K562 (cell line): ENCODE results near the gene RPLP2. TPM values are rescaled to one million over a fixed set of nuclear protein-coding genes. Genes with fewer than 3 reads are reported as not detected.

Experiments
- ATAC-seq: fragments of 200-7000 bp; cut with Tn5 transposase; 3 replicates; pipeline ENCODE4 v1.9.1; 2020; ENCODE audit warnings: moderate library complexity
- BruUV-seq: library from RNA; stranded (reverse); fragments of 400-500 nt; replicated peaks from 2 replicates; lab custom pipeline; 2021; lab: Mats Ljungman, UMichigan
- CTCF ChIA-PET: fragments of 300-600 bp; formaldehyde crosslinking; extraction: SDS; loops from one replicate; lab custom pipeline; 2021; ENCODE audit warnings: low intra/inter-chr PET ratio; lab: Yijun Ruan, JAX
- POLR2A ChIA-PET: fragments of 300-600, 350-650 bp; sonication (Branson Sonifier 250); formaldehyde crosslinking; extraction: SDS; loops from one replicate; lab custom pipeline; 2021; ENCODE audit warnings: antibody characterized with exemption, inconsistent platforms; lab: Yijun Ruan, JAX
- DNase-seq, 4 experiments: peaks; one replicate each; pipeline versions ENCODE4 v3.0.0 to v3.0.0-alpha.2; 2011 to 2018; ENCODE audit warnings: low spot score in 3 of 4, mixed read lengths in 3 of 4; ENCODE audit errors: extremely low read depth in 1 of 4
- FAIRE-seq: peaks from 2 replicates; lab custom pipeline; 2011; peaks lifted over from hg19 to GRCh38; lab: Jason Lieb, UNC
- H2AFZ ChIP-seq: 2 replicates; pipeline ENCODE4 v1.6.0; 2011; ENCODE audit warnings: low read depth, low read length, control low read depth, inconsistent platforms
- H3K27ac ChIP-seq: fragments of 200-600 bp; 3 replicates; pipeline ENCODE4 v1.8.0; 2011; ENCODE audit warnings: low read depth, mild to moderate bottlenecking, control low read depth, inconsistent platforms, low read length, moderate library complexity, mixed read lengths; ENCODE audit errors: extremely low read depth
- H3K27me3 ChIP-seq, 2 experiments: fragments of 300-600 bp in 1 of 2; 2 replicates in 1 of 2; 3 replicates in 1 of 2; pipeline versions ENCODE4 v1.6.0 to v1.8.0; 2011; ENCODE audit warnings: inconsistent platforms in 2 of 2, low read length in 2 of 2, mild to moderate bottlenecking in 1 of 2, mixed read lengths in 1 of 2, moderate library complexity in 1 of 2; ENCODE audit not compliant: control insufficient read depth in 2 of 2, insufficient read depth in 2 of 2
- H3K36me3 ChIP-seq: fragments of 300-600 bp; 3 replicates; pipeline ENCODE4 v1.8.0; 2011; ENCODE audit warnings: mild to moderate bottlenecking, low read length, inconsistent platforms; ENCODE audit not compliant: control insufficient read depth, insufficient read depth
- H3K4me1 ChIP-seq, 2 experiments: fragments of 200-600 bp in 1 of 2; replicated peaks in 1 of 2; 2 replicates in 1 of 2; 3 replicates in 1 of 2; pipeline versions ENCODE4 v1.5.1 to v1.8.0; 2011; ENCODE audit warnings: inconsistent platforms in 2 of 2, low read length in 2 of 2, mild to moderate bottlenecking in 1 of 2, mixed read lengths in 1 of 2, moderate library complexity in 1 of 2; ENCODE audit not compliant: control insufficient read depth in 2 of 2, insufficient read depth in 2 of 2
- H3K4me2 ChIP-seq: 2 replicates; pipeline ENCODE4 v1.6.1; 2011; ENCODE audit warnings: low read length, control low read depth, inconsistent platforms, mixed read lengths; ENCODE audit not compliant: insufficient read depth
- H3K4me3 ChIP-seq: fragments of 200-600 bp; sonication (generic), shearing (Covaris generic); 2 replicates; pipeline ENCODE4 v1.5.1; 2016; ENCODE audit warnings: control low read depth, inconsistent platforms
- H3K79me2 ChIP-seq: fragments of 200-600 bp; 3 replicates; pipeline ENCODE4 v1.8.0; 2011; ENCODE audit warnings: low read length, inconsistent platforms; ENCODE audit not compliant: control insufficient read depth, insufficient read depth
- H3K9ac ChIP-seq, 2 experiments: 2 replicates each; pipeline versions ENCODE4 v1.6.0 to v1.6.1; 2011; ENCODE audit warnings: low read depth in 2 of 2, low read length in 2 of 2, control low read depth in 1 of 2, inconsistent platforms in 1 of 2, mild to moderate bottlenecking in 1 of 2, mixed read lengths in 1 of 2; ENCODE audit not compliant: insufficient read depth in 1 of 2
- H3K9me1 ChIP-seq: one replicate; pipeline ENCODE4 v1.6.0; 2011; ENCODE audit warnings: inconsistent platforms, mild to moderate bottlenecking, low read length, moderate library complexity; ENCODE audit not compliant: control insufficient read depth, insufficient read depth
- H3K9me3 ChIP-seq: replicated peaks from 2 replicates; pipeline ENCODE4 v1.5.1; 2011; ENCODE audit warnings: low read depth, low read length, inconsistent platforms; ENCODE audit not compliant: control insufficient read depth, insufficient read depth
- H4K20me1 ChIP-seq: replicated peaks from 2 replicates; pipeline ENCODE4 v1.6.1; 2011; ENCODE audit warnings: low read length, inconsistent platforms, mixed read lengths; ENCODE audit not compliant: control insufficient read depth, insufficient read depth
- CBX5 ChIP-seq: IDR thresholded peaks from 2 replicates; pipeline ENCODE4 v1.6.1; 2014; ENCODE audit warnings: low read depth, borderline replicate concordance
- HOXB6 ChIP-seq: fragments of 250-450 bp; sonication (Bioruptor Pico); IDR thresholded peaks from 2 replicates; pipeline ENCODE4 v1.5.1; 2022; ENCODE audit warnings: mild to moderate bottlenecking, borderline replicate concordance
- HSF4 ChIP-seq: fragments of 250-450 bp; sonication (Bioruptor Pico); IDR thresholded peaks from 2 replicates; pipeline ENCODE4 v2.1.2; 2022; ENCODE audit warnings: mild to moderate bottlenecking, moderate library complexity, borderline replicate concordance
- KLF16 ChIP-seq: IDR thresholded peaks from 2 replicates; pipeline ENCODE4 v1.6.1; 2016; ENCODE audit warnings: antibody characterized with exemption
- NONO ChIP-seq, 2 experiments: fragments of 200-400 bp in 1 of 2; fragments of 450-650 bp in 1 of 2; formaldehyde crosslinking in 1 of 2; IDR thresholded peaks; 2 replicates each; pipeline ENCODE4 v1.6.1; 2017; ENCODE audit warnings: low read depth in 2 of 2, mild to moderate bottlenecking in 2 of 2, moderate library complexity in 2 of 2, low read length in 1 of 2
- NR4A1 ChIP-seq, 2 experiments: fragments of 250-450 bp in 1 of 2; fragments of 450-650 bp in 1 of 2; sonication (Bioruptor Pico) in 1 of 2; IDR thresholded peaks; 2 replicates each; pipeline versions ENCODE4 v1.4.0 to v1.6.1; 2016 to 2020; ENCODE audit warnings: mild to moderate bottlenecking in 2 of 2, missing compliant biosample characterization in 1 of 2, missing genetic modification characterization in 1 of 2, moderate library complexity in 1 of 2
- ZNF140 ChIP-seq: fragments of 250-450 bp; sonication (Bioruptor Pico); IDR thresholded peaks from 2 replicates; pipeline ENCODE4 v1.8.0; 2021; ENCODE audit warnings: moderate library complexity, mild to moderate bottlenecking, inconsistent platforms
- WGBS: fragments of 100-300 bp; shearing (Covaris generic); methylation state at CpG from one replicate; pipeline ENCODE4 v1.1.6; 2016; ENCODE audit warnings: low coverage, mixed read lengths; ENCODE audit not compliant: insufficient coverage; ENCODE audit errors: missing lambda C conversion rate; 5-methylcytosine and 5-hydroxymethylcytosine counted together
- in situ Hi-C: fragments of 300-500 bp; cut with MboI; formaldehyde crosslinking; loops from 4 replicates; pipeline ENCODE4 v1.15.0; 2018; ENCODE audit warnings: inconsistent platforms, mixed read lengths
- intact Hi-C: fragments of 100-400 bp; cut with micrococcal nuclease; formaldehyde crosslinking; loops from 2 replicates; pipeline ENCODE4 v1.14.2; 2022
- polyA plus RNA-seq, 8 experiments: library from polyadenylated mRNA; depleted of rRNA in 4 of 8; stranded (reverse) in 5 of 8; unstranded in 3 of 8; fragments of >200 nt; fragmentation: Nextera tagmentation in 2 of 8; fragmentation: Illumina TruSeq in 1 of 8; extraction: Ambion mirVana in 2 of 8; extraction: Trizol in 1 of 8; gene quantifications; 2 replicates each; pipeline versions ENCODE4 v1.2.1 to v1.2.3, GENCODE V29; 2011 to 2014; ENCODE audit warnings: inconsistent platforms in 1 of 8, missing spikeins in 1 of 8
- total RNA-seq, 7 experiments: library from RNA; depleted of rRNA in 6 of 7; stranded (reverse); fragments of >200 nt in 6 of 7; fragmentation: Illumina TruSeq in 2 of 7; extraction: Trizol in 2 of 7; gene quantifications; 2 replicates each; pipeline versions ENCODE4 v1.2.1 to v1.2.3, GENCODE V29; 2011 to 2021; ENCODE audit warnings: low replicate concordance in 1 of 7
- TF ChIP-seq, protein P1 (sequence below): IDR thresholded peaks from 2 replicates; pipeline ENCODE4 v1.6.1; 2012; ENCODE audit warnings: low read depth, low read length, improper control_type of control experiment, borderline replicate concordance
- TF ChIP-seq, protein P2 (sequence below): sonication (generic); formaldehyde crosslinking; IDR thresholded peaks from 2 replicates; pipeline ENCODE4 v1.8.1; 2022; ENCODE audit warnings: missing genetic modification reagents
- TF ChIP-seq, protein P3 (sequence below): fragments of 450-650 bp; IDR thresholded peaks from 2 replicates; pipeline ENCODE4 v1.6.1; 2016; ENCODE audit warnings: low read depth, mild to moderate bottlenecking, moderate library complexity
- TF ChIP-seq, protein P4 (sequence below): sonication (generic); formaldehyde crosslinking; IDR thresholded peaks from 2 replicates; pipeline ENCODE4 v1.5.0; 2020; ENCODE audit warnings: missing genetic modification reagents

RPLP2 gene
- total and polyA plus RNA-seq, 9 of the 15 experiments (the other 6 are each of a cell fraction or from before 2014, with no cell fraction given), result 528 to 3,807 (median 1,633) TPM

DNA sequence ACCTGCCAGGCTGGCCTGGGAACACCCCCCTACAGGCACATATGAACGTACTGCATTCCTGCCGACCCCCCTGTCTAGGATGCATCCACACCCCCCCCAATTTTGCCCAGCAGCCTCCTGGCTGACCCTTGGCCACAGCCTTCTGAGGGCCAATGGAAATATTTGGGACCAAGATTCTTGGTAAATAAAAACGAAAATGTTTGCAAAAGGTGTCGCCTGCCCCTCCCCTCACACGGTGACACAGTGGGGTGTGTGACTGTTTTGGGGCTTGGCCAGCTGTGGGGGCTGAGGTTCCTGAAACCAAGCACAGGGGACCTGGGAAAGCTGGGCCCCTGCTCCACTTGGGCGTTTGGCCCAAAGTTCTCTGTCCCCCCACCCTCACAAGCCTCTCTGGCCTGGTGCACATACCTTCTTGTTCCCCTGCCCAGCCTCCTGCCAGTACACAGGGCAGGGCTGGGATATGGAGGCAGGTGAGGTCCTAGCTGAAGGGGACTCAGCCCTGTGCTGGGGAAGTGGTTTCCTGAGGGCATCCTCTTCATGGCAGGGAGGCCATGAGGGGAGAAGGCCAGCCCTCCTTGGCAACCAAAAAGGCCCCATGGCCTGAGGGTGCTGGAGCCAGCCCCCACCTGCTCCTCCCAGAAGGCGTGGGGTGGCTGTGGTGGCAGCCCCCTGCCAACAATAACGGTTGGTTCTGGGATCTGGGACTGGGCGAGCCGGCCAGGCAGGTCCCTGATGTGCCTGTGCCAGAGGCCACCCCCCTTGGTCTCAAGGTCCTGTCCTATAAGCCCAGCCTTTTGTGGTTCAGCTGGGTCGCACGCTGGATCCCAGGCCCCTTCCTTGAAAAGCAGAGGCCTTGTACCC, 15.8 kb downstream of the RPLP2 start:
- Histone ChIP-seq H3K4me1 (peaks cover 24 to 93% of the 10 kb centered on the region in 2 experiments), H3K4me2 (no peak overlapping the region), H3K9ac (peak overlapping the region in 1 of 2 experiments; percentile 81; a peak in 2 of 4 replicates), H3K27ac (no peak overlapping the region), H3K27me3 (no peaks in the 10 kb centered on the region), H3K79me2 (peaks cover 16% of the 10 kb centered on the region), H3K4me3 (no peak overlapping the region), H3K9me3 (no peaks in the 10 kb centered on the region), H4K20me1 (peaks cover 8% of the 10 kb centered on the region; the same call in 1 of the 2 replicates), H3K9me1 (peaks cover 3% of the 10 kb centered on the region), H2AFZ (no peak overlapping the region), H3K36me3 (peaks cover 43% of the 10 kb centered on the region; the same call in 1 of the 3 replicates)
- no peak for DNase-seq
- ChIA-PET POLR2A (interaction anchor here (0.6 to 1.9 kb wide), 4 partner anchors 9 to 33 kb away, joined by 3 to 6 read pairs (median 3); no protein-coding TSS in a partner anchor), CTCF (no interaction called here)
- FAIRE-seq, result no peak
- in situ Hi-C loops, result no loop called here
- no peak for ATAC-seq
- intact Hi-C loops, result no loop called here
- no TSS peak for BruUV-seq
- 69% methylated on average over 12 of the region's 12 CpGs for WGBS
- TF ChIP-seq HSF4 (no peak), NR4A1 (CRISPR knock-in tag; IDR thresholded peaks at IDR 0.05) (no peak), NR4A1 (tag; IDR thresholded peaks at IDR 0.05) (no peak), ZNF140 (CRISPR knock-in tag) (no peak), HOXB6 (CRISPR knock-in tag) (no peak), KLF16 (no peak), CBX5 (no peak), NONO (IDR thresholded peaks at IDR 0.05; ENCODE audit: low read depth in 2 of 2, low read length in 1 of 2) (no peak)
- TF ChIP-seq, protein P1, sequence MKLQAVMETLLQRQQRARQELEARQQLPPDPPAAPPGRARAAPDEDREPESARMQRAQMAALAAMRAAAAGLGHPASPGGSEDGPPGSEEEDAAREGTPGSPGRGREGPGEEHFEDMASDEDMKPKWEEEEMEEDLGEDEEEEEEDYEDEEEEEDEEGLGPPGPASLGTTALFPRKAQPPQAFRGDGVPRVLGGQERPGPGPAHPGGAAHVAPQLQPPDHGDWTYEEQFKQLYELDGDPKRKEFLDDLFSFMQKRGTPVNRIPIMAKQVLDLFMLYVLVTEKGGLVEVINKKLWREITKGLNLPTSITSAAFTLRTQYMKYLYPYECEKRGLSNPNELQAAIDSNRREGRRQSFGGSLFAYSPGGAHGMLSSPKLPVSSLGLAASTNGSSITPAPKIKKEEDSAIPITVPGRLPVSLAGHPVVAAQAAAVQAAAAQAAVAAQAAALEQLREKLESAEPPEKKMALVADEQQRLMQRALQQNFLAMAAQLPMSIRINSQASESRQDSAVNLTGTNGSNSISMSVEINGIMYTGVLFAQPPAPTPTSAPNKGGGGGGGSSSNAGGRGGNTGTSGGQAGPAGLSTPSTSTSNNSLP, result no peak
- TF ChIP-seq, protein P2, sequence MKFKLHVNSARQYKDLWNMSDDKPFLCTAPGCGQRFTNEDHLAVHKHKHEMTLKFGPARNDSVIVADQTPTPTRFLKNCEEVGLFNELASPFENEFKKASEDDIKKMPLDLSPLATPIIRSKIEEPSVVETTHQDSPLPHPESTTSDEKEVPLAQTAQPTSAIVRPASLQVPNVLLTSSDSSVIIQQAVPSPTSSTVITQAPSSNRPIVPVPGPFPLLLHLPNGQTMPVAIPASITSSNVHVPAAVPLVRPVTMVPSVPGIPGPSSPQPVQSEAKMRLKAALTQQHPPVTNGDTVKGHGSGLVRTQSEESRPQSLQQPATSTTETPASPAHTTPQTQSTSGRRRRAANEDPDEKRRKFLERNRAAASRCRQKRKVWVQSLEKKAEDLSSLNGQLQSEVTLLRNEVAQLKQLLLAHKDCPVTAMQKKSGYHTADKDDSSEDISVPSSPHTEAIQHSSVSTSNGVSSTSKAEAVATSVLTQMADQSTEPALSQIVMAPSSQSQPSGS (CRISPR knock-in tag), result no peak
- TF ChIP-seq, protein P3, sequence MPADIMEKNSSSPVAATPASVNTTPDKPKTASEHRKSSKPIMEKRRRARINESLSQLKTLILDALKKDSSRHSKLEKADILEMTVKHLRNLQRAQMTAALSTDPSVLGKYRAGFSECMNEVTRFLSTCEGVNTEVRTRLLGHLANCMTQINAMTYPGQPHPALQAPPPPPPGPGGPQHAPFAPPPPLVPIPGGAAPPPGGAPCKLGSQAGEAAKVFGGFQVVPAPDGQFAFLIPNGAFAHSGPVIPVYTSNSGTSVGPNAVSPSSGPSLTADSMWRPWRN, result no peak
- TF ChIP-seq, protein P4, sequence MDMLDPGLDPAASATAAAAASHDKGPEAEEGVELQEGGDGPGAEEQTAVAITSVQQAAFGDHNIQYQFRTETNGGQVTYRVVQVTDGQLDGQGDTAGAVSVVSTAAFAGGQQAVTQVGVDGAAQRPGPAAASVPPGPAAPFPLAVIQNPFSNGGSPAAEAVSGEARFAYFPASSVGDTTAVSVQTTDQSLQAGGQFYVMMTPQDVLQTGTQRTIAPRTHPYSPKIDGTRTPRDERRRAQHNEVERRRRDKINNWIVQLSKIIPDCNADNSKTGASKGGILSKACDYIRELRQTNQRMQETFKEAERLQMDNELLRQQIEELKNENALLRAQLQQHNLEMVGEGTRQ (CRISPR knock-in tag), result no peak
